PC-3 (cell line): Measurements from ENCODE around the gene HDAC4.

Experiments
- EZH2 ChIP-seq: fragments of 300-600 bp; sonication (generic); IDR thresholded peaks from one replicate; pipeline ENCODE4 v1.6.1; 2017; ENCODE audit warnings: antibody characterized with exemption, mild to moderate bottlenecking, low read length; ENCODE audit not compliant: unreplicated experiment
- TF ChIP-seq, protein P1 (sequence below): fragments of 300-600 bp; sonication (generic); conservative IDR thresholded peaks from 2 replicates; pipeline ENCODE4 v1.5.1; 2017; ENCODE audit warnings: antibody characterized with exemption, low read depth, mild to moderate bottlenecking, low read length

DNA sequence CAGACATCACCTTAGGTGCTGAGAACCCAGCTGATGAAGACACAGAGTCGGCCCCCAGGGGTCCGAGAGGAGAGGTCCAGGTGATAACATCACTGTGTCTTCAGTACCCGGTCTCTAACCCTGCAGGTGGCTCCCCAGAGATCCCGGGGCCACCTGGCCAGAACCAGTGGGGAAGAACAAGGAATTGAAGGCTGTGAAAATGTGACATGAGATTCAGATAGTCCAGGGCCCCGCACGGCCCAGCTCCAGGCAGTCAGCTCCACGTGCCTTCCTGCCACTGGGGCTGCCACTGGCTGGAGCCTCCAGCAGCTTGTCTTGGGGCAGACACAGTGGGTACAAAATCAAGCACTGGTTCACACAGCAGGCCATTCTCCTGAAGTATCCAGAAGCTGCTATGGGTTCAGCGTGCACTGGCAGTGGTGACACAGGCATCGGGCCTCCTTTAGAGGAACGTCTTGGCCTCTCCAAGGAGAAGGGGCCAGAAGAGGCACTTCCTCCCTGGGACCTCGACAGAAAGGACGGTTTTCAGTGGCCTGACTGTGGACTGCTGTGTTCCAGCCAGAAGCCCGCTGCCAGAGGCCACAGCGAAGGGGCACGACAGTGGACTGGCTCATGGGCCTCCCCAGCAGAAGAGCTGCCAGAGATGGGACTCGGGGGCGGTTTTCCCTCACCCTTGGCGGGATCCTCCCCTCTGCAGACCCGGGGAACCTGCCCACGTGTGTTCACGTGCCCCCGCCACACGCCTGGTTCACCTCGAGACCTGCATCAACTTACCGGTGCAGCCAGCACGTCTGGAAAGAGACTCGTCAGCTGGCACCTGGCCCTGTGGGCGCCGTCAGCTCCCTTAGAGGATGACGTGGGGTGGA is 150.4 kb downstream of the HDAC4 start:
- TF ChIP-seq, protein P1, sequence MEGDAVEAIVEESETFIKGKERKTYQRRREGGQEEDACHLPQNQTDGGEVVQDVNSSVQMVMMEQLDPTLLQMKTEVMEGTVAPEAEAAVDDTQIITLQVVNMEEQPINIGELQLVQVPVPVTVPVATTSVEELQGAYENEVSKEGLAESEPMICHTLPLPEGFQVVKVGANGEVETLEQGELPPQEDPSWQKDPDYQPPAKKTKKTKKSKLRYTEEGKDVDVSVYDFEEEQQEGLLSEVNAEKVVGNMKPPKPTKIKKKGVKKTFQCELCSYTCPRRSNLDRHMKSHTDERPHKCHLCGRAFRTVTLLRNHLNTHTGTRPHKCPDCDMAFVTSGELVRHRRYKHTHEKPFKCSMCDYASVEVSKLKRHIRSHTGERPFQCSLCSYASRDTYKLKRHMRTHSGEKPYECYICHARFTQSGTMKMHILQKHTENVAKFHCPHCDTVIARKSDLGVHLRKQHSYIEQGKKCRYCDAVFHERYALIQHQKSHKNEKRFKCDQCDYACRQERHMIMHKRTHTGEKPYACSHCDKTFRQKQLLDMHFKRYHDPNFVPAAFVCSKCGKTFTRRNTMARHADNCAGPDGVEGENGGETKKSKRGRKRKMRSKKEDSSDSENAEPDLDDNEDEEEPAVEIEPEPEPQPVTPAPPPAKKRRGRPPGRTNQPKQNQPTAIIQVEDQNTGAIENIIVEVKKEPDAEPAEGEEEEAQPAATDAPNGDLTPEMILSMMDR = no peak
- TF ChIP-seq EZH2 = no peak
